ENCODE data around the gene HKDC1. TPM values are rescaled to one million over a fixed set of nuclear protein-coding genes. Genes with fewer than 3 reads are reported as not detected.

HKDC1 gene
- polyA plus RNA-seq, 1 donor from 2014 or later: 0.07 TPM

- H3K27me3 ChIP-seq (ENCODE audit: insufficient read depth, low read depth, low read length): no peaks in the 10 kb centered on the region
- H3K9ac ChIP-seq (ENCODE audit: low read length): no peak overlapping the region
- peaks cover 17% of the 10 kb centered on the region for H3K79me2 ChIP-seq (replicated peaks; ENCODE audit: insufficient read depth, low read length)
- no peaks in the 10 kb centered on the region for H3K36me3 ChIP-seq (ENCODE audit: insufficient read depth, low read length)
- TF ChIP-seq TAF1 (IDR thresholded peaks at IDR 0.05; ENCODE audit: low read depth) (no peak), MXI1 (conservative IDR thresholded peaks at IDR 0.05; ENCODE audit: poor library complexity, severe bottlenecking) (no peak)
- TF ChIP-seq, protein P1, sequence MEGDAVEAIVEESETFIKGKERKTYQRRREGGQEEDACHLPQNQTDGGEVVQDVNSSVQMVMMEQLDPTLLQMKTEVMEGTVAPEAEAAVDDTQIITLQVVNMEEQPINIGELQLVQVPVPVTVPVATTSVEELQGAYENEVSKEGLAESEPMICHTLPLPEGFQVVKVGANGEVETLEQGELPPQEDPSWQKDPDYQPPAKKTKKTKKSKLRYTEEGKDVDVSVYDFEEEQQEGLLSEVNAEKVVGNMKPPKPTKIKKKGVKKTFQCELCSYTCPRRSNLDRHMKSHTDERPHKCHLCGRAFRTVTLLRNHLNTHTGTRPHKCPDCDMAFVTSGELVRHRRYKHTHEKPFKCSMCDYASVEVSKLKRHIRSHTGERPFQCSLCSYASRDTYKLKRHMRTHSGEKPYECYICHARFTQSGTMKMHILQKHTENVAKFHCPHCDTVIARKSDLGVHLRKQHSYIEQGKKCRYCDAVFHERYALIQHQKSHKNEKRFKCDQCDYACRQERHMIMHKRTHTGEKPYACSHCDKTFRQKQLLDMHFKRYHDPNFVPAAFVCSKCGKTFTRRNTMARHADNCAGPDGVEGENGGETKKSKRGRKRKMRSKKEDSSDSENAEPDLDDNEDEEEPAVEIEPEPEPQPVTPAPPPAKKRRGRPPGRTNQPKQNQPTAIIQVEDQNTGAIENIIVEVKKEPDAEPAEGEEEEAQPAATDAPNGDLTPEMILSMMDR (IDR thresholded peaks at IDR 0.05; ENCODE audit: poor library complexity, severe bottlenecking): no peak
- no peak overlapping the region for H2AFZ ChIP-seq (ENCODE audit: low read depth, low read length)
- no peaks in the 10 kb centered on the region for H3K9me3 ChIP-seq (ENCODE audit: low read length)
- no peaks in the 10 kb centered on the region for H3F3A ChIP-seq (ENCODE audit: insufficient read depth, low read length, poor library complexity, severe bottlenecking)
- H3K9me2 ChIP-seq (ENCODE audit: insufficient read depth, low read length): no peaks in the 10 kb centered on the region
- H3K4me2 ChIP-seq (ENCODE audit: low read length): no peak overlapping the region
- no peaks in the 10 kb centered on the region for H4K20me1 ChIP-seq (ENCODE audit: insufficient read depth)
- H3K4me3 ChIP-seq (ENCODE audit: low read length): no peak overlapping the region
- H3K27ac ChIP-seq (ENCODE audit: low read length): no peak overlapping the region
Observed at GRCh38 chr10:69186524-69186923, 33.6 kb upstream of the HKDC1 start.

DNA sequence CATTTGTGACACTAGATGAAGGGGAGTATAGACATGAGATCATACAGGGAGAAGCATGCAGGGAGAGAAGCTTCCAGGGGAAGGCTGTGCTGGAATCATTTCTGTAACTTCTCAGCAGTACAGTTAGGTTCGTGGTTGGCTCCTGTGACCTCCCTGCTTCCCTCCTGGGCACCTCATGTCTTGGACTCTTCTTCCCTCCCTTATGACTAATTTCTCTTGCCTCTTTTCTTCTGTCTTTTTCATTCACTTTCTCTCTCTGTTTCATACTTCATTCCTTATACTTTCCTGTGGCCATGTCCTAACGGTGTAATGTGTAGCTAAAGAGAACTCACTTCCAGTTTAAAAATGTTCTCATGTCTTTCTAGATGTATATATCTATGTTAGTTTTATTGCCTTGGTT, 19.1 kb upstream of the HKDC1 start:
- Histone ChIP-seq H3K27ac (ENCODE audit: low read length) (no peak overlapping the region), H3K27me3 (ENCODE audit: insufficient read depth, low read depth, low read length) (no peaks in the 10 kb centered on the region), H3F3A (ENCODE audit: insufficient read depth, low read length, poor library complexity, severe bottlenecking) (no peaks in the 10 kb centered on the region), H3K9ac (ENCODE audit: low read length) (no peak overlapping the region), H3K4me2 (ENCODE audit: low read length) (no peak overlapping the region), H2AFZ (ENCODE audit: low read depth, low read length) (no peak overlapping the region), H3K79me2 (replicated peaks; ENCODE audit: insufficient read depth, low read length) (no peaks in the 10 kb centered on the region), H4K20me1 (ENCODE audit: insufficient read depth) (no peaks in the 10 kb centered on the region), H3K36me3 (ENCODE audit: insufficient read depth, low read length) (no peaks in the 10 kb centered on the region), H3K4me3 (ENCODE audit: low read length) (no peak overlapping the region), H3K9me2 (ENCODE audit: insufficient read depth, low read length) (no peaks in the 10 kb centered on the region), H3K9me3 (ENCODE audit: low read length) (no peaks in the 10 kb centered on the region)
- TF ChIP-seq POLR2AphosphoS5 (IDR thresholded peaks at IDR 0.05): no peak
- no peak for TF ChIP-seq MXI1 (conservative IDR thresholded peaks at IDR 0.05; ENCODE audit: poor library complexity, severe bottlenecking)
- TF ChIP-seq RAD21 (conservative IDR thresholded peaks at IDR 0.05): no peak
- TF ChIP-seq REST (IDR thresholded peaks at IDR 0.05; ENCODE audit: borderline replicate concordance): no peak
- TF ChIP-seq SMC3 (conservative IDR thresholded peaks at IDR 0.05; ENCODE audit: poor library complexity): no peak
- TF ChIP-seq EZH2 (IDR thresholded peaks at IDR 0.05; ENCODE audit: borderline replicate concordance, insufficient read depth, low read length, poor library complexity, severe bottlenecking): no peak
- TF ChIP-seq, protein P1 (IDR thresholded peaks at IDR 0.05; ENCODE audit: poor library complexity, severe bottlenecking): no peak
